ENCODE measurements around the gene PLAC1. TPM values are rescaled to one million over a fixed set of nuclear protein-coding genes. Genes with fewer than 3 reads are reported as not detected.

The PLAC1 gene
- total RNA-seq, 1 donor from 2014 or later, result 8.4 TPM

DNA sequence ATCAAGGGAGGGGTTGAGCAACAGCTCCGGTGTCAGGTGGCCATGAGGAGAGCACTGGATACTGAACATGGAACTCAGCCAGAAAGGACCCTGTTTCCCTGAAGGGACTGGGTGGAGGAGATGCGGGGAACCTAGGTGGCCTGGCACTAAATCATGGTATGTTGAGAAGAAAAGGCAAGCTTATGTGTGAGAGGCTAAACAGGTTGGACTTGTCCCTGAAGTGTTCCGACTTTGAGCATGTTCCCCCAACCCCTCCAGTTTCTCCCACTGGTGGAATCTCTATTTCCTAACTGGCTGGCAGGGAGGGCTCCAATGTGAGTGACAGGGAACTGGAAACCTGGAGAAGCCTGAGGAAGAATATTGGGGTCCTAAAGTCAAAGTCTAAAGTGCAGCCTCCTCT is 69.5 kb downstream of the PLAC1 start:
- no peak for DNase-seq (ENCODE audit: low spot score)

DNA sequence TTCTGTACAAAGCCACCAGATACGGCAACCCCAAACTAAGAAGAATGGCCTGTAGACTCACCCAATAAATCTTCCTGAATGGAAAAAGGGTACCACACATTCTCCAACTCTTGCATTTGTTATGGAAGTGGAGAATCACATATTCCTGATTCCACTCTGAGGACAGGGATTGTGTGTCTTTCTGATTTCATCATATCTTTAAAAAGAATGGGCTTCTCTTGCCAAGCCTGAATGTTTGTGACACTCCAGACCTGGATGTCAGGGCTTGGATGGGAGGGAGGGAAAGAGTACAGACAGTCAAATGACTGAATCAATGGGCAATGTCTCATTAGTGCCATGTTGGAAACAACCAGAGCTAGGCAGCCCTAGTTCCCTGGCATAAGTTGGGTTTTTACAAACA is 77.4 kb downstream of the PLAC1 start:
- DNase-seq (ENCODE audit: low spot score), result peak; percentile 34

DNA sequence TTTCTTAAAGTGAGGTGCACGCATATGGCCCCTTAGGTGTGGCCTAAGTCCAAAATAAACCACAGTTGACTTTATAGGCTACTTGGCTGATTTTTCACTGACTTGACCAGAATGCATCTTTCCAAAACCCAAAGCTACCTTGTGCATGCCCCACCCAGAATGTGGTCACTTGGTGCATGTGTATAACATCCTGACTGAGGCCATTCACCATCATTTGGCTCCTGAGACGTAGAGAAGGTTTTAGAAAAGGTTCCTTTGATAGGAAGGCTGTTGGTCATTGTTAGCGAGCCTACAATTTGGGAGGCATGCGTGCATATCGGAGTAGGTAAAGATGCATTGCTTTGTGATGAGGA is 84.6 kb downstream of the PLAC1 start:
- no peak for DNase-seq (ENCODE audit: low spot score)

DNA sequence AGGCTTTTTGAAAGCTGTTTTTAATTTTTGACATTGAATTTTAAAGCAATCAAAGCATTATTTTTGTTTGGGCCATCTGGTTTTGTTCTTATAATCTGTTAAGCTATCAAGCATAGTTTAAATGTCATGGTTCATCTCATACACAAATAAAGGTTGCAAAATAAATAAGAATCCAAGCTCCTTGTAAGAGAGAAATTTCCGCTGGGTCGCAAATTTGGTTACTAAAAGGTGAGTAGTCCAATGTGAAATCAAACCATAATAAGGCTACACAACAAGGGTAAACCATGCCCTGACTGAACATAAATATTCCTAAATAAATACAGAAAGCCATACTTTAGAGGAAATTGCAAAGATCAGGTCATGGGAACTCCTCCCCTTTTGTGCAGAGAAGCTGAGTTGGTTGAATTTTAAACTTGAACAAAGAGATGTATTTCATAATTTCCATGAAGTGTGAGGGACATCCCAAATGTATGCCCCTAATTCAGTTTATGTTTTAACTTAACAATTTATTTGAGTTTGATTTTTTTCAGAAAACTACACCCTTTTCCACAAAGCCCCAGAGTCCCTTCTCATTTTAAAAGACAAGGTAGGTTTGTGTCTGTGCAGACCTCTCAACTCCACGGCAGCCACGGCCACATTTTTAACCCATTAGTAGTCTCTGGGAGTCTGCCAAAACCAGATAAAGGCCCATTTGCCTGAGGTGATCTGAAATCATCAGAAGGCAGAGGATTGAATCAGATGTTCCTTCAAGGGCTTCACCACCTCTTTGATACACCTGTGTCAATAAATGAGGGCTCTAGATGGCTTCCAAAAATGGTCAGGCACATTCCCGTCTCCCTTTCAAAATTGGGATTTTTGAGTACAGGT is 85.2 kb downstream of the PLAC1 start:
- no peak for DNase-seq (ENCODE audit: low spot score)

DNA sequence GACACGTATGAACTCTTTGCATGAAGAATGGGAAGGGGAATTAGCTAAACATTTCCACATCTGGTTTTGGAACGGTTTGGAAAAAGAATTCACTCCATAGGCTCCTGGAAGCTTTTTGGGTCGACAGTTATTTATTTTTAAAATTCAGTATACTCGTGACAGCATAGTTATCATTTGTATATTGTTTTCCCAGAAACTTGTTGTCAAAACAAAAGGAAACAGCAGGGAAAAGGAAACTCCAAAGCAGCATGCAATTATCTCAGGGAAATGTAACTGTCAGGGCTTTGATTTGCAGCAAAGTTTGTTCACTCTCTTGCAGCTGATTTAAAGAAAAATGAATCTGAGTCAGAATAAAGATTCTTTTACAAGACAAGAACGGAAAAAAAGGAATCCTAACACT is 86.5 kb downstream of the PLAC1 start:
- DNase-seq (ENCODE audit: low spot score), result peak; percentile 51

DNA sequence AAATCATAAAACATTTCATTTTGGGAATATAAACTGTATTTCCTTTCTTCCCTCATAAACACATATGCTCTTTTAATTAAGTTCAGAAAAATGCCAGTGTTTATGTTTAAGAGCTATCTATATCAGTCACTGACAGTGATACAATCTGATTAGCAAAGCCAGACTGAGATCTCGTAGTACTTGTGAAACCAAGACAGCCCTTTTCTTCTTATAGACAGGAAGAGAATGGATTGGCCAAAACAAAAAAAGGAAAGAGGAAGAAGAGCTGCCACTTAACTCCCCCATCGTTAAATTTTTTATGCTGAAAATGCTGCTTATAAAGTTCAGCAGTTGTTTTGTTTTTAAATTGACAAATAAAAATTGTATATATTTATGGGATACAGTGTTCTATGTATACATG is 87.4 kb downstream of the PLAC1 start:
- peak; percentile 37 for DNase-seq (ENCODE audit: low spot score)

DNA sequence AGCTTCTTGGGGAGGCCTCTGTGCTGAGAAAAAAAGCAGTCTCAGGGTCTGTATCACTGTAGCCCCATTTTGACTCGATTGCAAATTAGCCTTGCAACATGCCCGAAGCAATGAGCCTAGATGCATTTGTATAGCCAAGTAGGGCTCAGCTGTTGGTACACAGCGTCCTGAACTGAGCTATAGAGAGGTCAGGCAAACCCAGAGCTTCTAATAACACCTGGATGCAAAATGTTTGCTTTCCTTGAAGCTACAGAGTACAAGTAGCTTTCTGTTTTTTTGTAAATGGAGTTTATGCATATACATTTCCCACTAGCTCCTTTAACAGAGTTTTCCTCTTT is 87.8 kb downstream of the PLAC1 start:
- DNase-seq (ENCODE audit: low spot score), result no peak

DNA sequence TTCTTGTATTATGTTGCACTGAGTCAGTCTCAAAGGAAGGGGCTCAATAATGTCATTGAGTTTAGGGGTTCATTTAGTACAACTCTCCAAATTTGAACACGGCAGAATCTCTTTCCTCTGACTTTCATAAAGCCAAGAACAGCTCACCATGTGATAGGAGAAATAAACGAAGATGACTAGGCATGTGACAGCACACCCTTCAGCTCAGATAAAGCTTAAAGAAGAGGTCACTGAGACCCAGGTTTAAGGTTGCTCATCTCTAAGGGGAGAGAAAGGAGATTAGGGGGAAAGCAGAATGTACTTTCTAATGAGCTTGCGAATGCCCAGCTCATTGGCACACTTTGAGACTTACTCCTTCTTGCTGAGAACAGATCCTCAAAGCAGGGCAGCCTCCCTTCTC is 89.0 kb downstream of the PLAC1 start:
- no peak for DNase-seq (ENCODE audit: low spot score)

DNA sequence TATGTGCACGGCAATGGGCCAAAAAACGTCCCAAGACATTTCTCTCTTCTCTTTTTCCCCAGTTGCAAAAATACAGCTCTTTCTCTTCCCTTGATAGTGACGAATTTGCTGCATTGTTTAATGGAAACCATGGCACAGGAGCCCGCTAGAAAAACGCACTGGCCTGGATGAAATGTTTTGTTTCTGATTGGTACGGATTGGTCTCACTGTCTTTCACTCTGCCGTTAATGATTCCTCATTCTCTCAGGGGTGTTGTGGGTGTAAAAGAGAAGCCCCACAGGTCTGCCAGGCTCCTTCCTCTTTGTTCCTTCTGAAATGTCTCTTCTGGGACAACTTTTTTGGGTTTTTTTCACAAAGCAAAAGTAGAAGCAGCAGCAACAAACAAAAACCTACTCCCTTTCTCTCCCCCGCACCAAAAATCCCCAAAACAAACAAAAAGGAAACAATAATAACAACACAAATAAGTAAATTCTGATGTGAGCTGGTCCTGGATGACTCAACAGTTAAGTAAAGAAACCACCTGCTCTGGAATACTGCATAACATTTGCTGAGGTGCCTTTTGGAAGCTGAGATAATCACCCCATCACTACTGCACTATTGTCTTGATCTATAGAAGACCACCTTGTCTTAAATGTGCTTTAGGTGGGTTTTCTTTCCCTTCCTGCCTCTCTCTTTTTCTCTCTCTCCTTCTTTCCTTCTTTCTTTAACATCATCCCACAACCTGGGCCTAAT is 89.8 kb downstream of the PLAC1 start:
- no peak for DNase-seq (ENCODE audit: low spot score)

DNA sequence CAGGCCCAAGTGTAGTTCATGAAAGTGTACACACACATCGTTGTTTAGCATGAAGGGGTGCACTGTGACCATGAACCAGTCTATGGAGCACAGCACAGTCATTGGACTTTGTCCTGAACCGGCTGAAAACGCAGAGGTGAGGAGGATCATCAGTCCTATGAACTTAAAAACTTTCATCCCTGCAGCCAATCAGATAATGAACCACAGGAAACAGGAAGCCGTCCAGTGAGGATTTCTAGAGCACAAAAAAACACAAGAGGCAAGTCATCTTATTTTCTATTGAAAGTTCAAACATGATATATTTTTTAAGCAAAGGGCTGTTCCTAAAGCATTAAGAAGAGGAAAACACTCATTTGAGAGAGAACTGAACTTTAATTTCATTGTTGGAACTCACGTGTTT is 91.8 kb downstream of the PLAC1 start:
- DNase-seq (ENCODE audit: low spot score), result no peak

DNA sequence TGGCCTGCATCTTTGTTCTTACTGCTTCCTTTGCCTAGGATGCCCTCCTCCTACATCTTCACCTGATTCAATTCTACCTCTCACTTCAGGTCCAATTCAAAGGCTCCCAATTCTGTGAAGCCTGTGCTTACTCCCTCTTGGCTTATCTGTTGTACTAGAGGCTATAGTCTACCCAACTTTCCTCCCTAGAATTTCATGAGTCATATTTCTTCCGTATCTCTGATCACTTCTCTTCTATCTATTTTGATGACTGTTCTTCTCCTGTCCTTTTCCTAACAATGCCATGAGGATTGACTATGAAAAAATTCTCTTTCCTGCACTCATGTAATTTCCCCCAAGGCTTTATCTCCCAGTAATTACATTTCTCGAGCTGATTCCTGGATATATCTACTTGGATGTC is 96.3 kb downstream of the PLAC1 start:
- DNase-seq (ENCODE audit: low spot score), result no peak

DNA sequence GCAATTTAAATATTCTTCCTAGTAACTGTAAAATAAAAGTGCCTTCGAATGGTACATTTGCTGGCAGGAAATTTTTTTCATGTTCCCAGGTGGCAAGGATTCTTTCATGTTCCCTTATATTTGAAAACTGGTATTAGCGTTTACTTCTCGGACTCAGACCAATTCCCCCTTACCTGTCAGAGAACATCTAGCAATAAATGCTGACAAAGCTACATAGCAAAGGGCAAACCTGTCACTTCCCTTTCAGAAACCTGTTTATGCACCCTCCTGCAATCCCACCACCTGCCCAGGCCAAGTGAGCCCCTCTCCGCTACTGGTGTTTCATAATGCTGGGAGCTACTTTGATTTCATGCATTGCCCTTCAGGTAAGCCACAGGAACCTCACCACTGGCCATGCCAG is 100.1 kb downstream of the PLAC1 start:
- no peak for DNase-seq (ENCODE audit: low spot score)

DNA sequence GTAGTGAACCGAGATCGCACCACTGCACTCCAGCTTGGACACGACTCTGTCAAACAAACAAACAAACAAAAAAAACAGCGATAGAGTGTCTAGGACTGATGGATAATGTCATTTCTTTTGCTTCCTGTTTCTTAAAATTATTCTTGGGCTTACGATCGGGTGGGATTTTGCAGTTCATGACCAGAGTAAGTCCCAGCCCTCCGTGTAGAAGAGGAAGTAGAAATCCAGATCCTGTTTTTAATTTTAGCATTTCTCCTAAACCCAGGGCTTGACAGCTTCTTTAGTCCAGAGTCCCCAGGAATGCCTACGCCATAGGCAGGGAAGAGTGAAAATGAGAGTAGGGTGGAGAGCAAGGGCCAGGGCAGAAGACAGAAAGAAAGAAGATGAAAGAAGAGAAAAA is 104.0 kb downstream of the PLAC1 start:
- DNase-seq (ENCODE audit: low spot score), result no peak

DNA sequence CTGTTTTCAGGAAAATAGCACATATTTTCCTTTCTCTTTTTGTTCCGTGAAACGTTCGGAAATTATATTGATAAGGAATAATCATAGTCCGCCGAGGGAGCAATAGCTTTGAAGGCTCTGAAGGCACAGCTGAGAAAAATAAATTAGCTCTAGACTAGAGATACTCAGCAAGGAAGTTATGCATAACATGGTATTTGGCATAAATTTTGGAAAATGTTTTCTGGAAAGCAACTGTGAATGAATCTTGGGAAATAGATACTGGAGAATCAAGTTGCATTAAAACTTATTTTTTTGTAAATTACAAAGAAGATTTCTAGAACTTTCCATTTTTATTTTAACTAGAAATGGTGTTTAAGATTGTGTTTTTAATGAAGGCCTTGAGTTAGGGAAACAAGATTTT is 105.9 kb downstream of the PLAC1 start:
- DNase-seq (ENCODE audit: low spot score), result peak; percentile 33

DNA sequence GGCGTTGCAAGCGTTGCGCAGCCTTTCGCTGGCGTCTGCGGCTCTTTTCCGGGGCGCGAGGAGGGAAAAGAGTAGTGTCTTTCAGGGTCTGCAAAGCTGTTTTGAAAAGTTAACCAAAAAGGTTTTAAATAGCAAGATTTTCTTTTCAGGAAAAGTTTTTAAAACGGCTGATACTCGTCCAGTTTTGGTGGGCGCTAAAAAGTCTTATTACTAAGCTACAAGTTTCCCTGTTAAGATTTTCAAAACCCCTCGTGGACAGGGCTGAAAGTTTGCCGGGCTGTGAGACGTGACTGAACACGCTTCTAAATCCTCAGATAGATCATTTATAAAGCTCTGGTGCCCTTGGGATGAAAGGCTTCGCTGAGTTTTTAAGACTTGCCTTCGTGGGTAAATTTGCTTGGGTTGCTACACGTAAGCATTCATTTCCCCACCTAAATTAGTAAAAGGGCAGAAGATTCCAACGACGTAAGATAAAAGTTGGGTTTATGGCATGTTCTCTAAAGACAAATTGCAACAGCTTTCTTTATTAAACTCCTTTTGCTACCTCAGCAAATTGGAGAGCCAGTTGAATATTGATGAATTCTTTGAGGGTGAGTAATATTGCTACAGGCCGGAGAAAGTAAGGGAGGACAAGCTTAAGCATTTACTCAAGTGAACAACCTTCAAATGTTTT is 106.8 kb downstream of the PLAC1 start:
- peak; percentile 68 for DNase-seq (ENCODE audit: low spot score)

DNA sequence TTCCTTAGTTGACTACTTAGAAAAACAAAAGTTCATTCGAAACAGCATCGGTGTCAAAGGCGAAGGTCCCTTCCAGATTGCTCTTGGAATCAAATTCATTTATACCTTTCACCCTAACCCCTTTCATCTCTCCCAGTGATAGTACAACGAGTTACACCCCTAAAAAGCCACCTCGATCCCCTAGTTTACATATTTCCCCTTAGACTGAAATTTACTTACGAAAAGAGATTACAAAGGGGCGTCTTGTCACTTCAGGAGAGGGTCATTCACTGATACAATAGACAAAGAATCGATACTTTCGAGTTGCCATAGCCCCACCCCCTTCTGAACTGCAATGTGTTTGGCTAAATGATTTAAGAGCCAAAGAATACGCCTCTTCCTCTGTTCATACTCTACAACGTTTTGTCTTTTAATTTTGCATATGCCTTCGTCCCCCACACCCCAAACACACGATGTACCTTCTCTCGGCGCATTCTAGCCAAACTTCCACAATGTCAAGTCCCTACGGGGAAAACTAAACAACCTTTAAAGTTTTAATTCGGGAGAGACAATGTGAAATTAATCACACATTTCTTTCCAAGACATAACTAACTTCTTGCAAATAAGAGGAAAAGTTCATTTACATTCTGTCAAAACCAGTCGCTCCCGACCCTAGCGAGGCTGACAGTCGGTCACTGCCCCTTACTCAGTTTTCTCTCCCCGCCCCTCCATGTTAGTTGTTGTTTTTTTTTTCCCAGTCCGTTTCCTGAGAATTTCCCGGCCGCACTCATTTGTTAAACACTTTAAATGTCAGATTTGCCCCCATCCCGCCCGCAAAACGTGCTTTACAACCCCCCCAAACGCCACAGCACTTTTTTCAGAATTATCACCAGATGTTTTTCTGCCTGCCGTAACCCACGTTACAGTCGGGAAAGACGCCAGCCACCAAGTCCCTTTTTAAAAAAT is 109.7 kb downstream of the PLAC1 start:
- peak; percentile 23 for DNase-seq (ENCODE audit: low spot score)

DNA sequence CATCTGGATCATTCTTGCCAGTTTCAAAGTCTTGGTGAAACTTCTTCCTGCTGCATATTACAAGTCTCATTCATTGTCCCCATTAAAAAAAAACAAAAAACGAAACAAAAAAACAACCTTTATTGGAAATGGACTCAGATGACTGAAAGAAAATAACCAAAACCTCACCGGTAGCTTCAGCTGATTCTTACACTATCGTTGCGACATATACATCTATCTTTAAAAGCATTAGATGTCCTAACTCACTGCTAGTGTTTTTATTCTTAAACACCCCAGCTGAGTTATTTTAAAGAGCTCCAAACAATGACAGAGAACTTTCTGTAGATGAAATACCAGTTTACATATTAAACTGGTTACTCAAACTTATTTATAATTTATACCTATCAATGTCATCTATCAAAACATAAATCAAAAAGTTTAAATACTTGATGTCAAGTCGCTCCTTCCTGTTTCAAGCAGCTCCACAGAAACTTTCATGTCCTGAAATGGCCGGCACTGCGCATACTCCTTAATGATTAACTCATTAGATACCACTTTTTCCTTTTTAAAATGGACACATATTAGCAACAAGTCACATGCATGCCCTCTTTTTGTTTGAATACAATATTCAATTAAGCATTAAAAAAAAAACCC is 111.1 kb downstream of the PLAC1 start:
- DNase-seq (ENCODE audit: low spot score), result peak; percentile 48

DNA sequence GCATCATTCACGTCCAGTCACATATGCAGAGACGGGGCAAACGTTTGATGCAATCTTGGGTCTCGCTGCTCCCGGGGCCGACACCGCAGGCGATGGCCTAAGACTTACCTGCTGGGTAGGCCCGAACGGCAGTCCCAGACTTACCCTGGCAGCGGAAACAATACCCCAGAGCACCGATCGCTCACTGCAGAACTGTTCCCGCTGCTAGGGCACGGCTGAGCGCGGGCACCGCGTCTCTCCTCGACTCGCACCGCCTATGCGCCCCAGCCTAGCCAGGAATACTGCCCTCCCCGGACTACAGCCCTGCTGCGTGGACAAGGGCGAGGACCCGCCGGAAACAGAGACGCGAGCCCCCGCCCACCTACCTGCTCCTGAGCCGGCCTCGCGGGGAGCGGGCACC is 112.1 kb downstream of the PLAC1 start:
- no peak for DNase-seq (ENCODE audit: low spot score)

DNA sequence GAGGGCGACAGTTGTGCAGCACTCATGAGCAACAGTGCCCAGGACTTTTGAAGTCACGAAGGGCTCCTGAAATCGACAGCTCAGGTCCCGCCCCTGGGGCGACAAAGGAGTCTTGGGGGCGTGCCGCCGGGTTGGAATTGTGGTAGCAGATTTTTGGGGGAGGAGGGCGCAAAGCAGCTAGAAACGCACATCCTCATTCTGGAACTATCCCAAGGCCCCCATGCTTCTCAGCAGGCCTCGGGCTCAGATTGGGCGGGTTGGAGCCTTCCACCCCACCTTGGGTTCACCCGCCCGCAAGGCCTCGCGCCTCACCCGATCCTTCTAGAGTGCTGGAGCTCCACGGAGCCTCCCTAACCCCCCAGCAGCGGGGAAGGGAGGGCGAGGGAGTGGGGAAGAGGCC is 112.8 kb downstream of the PLAC1 start:
- DNase-seq (ENCODE audit: low spot score), result peak; percentile 23

DNA sequence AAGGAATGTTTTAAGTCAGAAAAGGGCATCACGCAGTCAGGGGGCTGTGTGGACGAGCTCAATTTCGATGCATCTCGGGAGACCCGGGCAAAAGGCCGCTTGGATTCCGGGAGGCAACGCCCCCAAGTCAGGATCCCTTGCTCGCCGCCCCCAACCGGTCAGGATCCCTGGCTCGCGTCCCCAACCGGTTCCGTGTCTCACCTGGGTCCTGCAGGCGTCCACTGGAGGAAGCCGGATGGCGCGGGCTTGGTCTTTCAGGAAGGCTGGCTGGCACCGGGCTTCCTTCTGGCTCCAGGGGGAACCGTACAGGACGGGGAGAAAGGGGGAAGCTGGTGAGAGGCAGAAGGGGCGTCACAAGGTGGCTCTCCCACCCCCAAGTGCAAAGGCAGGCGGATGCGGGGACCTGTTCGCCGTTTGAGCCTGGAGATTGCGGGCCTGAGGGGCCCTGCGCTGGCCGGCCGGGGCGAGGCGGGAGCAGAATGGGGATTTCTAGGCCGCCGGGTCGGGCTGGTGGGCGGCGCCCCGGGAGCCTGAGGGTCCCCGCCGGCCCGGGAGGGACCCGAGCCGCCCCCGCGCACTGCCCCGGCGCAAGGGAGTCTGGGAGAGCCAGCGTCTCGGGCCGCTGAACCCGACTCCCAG is 113.6 kb downstream of the PLAC1 start:
- DNase-seq (ENCODE audit: low spot score), result peak; percentile 17

DNA sequence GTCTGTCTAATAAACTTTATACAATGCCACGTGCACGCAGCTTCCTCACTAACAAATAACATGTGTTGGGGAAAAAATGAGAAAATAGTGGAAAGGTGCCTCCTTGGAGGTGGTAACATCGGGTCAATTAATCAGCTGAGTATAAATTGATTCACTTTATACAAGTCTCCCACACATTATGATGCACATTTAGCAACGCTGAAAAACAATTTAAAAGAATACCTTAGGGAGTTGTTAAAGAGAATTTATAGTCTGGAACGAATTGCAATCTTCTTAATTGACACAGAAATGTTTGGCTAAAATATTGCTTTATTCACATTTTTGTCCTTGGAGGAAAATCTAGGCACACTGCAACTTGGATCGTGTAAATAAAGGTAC is 114.1 kb downstream of the PLAC1 start:
- DNase-seq (ENCODE audit: low spot score), result peak; percentile 13

Data from umbilical cord (tissue), 2 donors.